GM21529 (cell line): ENCODE measurements around the gene STH.

Source experiments
- ATAC-seq: cut with Tn5 transposase; IDR thresholded peaks from one replicate; pipeline ENCODE4 v1.9.1; 2021; ENCODE audit not compliant: unreplicated experiment

STH gene

GRCh38 chr17:45967378-45967777 is 31.7 kb upstream of the STH start:
- no peak for ATAC-seq

GRCh38 chr17:45968732-45969131 is 30.3 kb upstream of the STH start:
- no peak for ATAC-seq

GRCh38 chr17:45969726-45970125 is 29.3 kb upstream of the STH start:
- no peak for ATAC-seq

- ATAC-seq: no peak
These were observed 28.4 kb upstream of the STH start for GRCh38 chr17:45970659-45971058.

- ATAC-seq: no peak
These were observed 27.3 kb upstream of the STH start for GRCh38 chr17:45971698-45972141.

GRCh38 chr17:45972531-45972930 is 26.5 kb upstream of the STH start:
- ATAC-seq: no peak

DNA sequence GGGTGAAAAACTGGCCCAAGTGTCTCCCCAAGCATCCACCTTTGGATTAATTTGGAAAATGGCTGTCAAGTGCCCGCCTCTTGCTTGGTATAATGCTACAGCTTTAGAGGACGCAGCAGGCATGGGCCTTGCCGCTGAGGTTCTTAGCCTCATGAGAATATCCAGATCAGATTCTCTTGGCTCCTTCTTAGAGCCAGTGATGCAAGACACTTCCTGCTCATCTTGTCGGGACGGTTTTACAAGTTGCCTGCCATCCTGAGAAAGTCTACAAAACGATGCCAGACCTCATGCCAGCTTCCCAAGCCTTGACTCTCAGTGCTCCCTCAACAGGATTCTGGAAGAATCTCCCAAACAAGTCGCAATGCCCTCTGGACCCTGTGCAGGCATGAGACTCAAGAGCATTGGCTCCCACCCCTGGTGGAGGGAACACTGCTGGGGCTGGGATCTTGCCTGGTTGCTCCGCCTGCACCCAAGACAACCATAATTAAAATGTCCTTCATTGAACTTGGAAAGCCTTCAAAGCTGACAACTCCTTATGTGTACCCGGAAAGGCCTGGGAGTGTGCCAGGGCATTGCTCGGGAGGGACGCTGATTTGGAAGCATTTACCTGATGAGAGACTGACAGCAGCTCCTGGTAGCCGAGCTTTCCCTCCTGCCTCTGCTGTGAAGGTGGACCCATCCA is 25.8 kb upstream of the STH start:
- ATAC-seq: no peak

GRCh38 chr17:45973946-45974859 is 24.8 kb upstream of the STH start:
- no peak for ATAC-seq

DNA sequence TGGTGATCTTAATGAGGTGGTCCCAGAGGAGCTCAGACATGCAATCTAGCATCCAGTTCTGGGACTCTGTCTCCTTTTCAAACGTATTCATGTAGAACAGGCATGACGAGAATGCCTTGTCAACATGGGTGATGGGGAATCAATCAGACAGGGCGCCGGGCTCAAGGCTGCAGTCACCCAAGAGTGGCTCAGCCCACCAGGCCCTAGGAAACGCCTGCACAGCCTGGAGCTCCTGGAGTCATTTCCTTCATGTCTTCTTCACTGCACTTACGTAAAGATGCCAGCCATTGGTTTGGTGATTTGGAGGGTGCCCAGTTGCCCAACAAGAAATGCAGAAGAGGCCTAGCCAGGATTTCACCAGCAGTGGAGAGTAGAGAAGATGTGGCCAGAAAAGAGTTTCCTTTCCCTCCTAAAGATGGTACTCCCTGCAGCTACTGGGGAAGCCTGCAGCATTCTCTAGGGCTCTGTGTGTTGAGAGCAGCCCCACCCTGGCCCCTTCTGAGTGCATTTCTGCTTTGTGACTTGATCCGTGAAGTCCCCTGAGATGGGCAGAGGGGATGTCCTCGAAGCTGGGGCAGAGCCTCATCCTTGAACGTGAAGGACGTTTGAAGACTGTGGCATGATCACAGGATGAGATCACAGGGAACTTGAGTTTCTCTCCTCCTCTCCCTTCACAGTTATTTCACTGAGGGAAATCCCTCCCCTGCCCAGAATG is 24.0 kb upstream of the STH start:
- no peak for ATAC-seq

GRCh38 chr17:45975640-45976295 is 23.3 kb upstream of the STH start:
- ATAC-seq: no peak

DNA sequence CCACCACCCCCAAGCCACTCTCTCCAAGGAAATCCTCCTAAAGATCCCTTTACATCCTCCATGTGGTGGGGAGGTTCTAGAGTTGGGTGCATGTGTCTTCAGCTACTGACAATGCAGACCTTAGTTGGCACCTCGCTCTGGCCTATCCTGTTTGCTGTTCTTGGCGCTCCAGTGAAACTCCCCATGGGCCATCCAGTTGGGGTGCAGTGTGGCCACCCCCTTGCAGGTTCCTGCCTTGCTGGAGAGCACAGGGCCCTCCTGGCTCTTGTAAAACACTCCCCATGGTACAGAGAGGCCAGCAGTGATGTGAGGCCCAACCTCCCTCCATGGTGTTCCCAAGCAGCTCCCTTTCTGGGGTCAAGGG is 22.7 kb upstream of the STH start:
- ATAC-seq: no peak

DNA sequence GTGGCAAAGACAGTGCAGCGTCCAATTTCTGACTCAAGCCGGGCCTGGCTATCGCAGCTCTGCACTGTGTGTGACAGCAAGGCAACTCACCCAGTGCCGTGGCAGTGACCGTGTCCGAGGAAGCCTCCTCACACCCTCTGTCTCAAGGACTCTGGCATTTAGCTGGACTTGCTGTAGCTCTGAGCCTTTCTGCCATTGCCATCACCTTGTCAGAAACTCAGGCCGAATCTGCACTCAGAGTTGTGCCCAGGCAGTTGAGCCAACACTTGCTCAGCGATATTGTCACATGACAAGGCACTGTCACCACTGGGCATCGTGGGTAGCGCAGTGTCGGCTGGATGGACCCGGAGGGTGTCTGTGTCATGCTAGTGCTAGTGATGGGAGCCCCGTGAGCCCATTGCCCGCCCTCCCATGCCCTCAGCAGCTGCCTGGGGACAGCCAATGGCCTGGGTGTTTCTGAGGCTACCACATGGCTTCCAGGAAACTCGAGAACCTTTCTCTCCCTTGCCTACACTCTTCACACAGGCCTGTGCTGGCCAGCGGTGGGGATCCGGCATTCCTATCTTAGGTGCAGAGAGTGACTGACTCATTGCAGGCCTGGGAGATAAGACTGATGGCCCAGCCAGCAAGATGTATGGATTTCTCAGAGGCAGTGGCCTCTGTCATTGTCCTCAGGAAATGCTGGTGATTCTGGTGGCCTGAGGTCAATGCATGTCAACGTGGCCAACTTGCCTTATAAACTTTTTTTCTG is 22.1 kb upstream of the STH start:
- ATAC-seq: no peak

DNA sequence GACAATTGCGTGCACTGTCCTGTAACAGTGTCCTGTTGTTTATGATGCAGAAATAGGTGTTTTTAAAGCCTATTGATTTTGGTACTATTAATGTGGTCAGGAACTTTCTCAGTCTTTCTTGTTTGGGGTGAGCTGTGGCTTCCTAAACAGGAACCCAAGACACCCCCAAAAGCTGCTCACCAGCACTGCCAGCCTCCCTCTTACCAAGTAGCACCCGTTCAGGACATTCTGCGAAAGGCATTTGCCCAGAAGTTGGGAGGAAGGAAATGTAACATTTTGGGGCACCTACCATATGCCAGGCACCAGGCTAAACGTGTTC is 21.6 kb upstream of the STH start:
- no peak for ATAC-seq

- no peak for ATAC-seq
These were observed 20.9 kb upstream of the STH start for GRCh38 chr17:45977976-45978626.

DNA sequence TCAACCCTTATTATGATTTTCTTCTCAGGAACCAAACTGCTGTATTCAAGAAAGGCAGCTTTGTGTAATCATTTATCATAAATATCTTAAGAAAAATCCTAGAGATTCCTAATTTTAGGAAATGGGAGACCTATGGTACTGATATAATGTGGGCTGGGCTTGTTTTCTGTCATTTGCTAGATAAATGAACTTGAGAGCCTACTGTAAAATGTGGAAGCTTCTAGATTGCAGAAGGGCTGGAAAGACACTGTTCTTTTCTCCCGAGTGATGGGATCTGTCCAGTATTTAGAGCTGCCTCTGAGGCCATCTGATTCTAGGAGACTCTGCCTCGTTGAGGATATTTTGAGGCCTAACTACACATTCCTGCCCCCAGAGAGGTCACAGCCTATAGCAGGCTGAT is 19.9 kb upstream of the STH start:
- ATAC-seq: no peak

DNA sequence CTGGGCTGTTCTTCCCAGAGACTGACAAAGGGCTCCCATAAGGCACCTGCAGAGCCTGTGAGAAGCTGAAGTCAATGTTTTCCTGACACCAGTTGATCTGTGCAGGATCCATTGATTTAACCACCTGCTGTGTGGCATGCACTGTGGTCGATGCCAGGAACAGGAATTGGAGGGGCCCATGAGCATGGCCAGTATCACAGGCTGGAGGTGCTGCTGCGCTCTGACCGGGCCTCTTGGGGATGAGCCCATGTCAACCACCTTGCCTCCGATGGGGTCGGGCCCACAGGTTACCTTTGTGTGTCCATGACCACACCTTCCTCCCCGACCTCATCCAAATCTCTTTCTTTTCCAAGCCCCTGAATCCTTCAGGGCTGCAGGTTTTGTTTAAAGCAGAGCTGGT is 18.2 kb upstream of the STH start:
- ATAC-seq: no peak

DNA sequence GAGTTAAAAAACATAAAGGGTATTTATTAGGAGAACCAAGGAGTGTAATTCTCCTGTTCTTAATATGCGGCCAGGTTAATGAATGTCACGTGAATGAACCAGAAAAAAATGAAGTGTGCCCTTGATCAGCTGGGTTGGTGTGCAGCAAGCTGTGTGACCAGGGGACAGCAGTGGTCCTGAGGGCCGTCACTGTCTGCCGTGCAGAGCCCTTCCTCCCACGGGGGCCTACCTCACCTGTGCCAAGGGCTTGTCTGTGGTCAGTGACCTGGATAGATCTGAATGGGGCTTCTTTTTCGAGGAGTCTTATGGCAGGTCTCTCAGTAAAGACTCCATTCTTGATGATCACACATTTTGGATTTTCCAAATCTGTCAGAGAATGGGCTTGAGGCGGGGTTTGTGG is 17.7 kb upstream of the STH start:
- no peak for ATAC-seq

GRCh38 chr17:45982791-45983613 is 16.0 kb upstream of the STH start:
- ATAC-seq: no peak

GRCh38 chr17:45983614-45984310 is 15.3 kb upstream of the STH start:
- no peak for ATAC-seq
